Stomach (tissue), 9 donors: ENCODE data around the gene NUCKS1. TPM values are rescaled to one million over a fixed set of nuclear protein-coding genes. Genes with fewer than 3 reads are reported as not detected.

Experiments
- DNase-seq, 2 donors: peaks; one replicate each; pipeline versions ENCODE4 v3.0.0 to v3.0.0-alpha.2; 2013 to 2019
- H3K27ac ChIP-seq, 5 donors: fragments of 200-600 bp in 4 of 5; sonication (generic) in 4 of 5; one replicate each; pipeline ENCODE4 v1.5.1; 2013 to 2019; ENCODE audit warnings: mild to moderate bottlenecking in 1 of 5, moderate library complexity in 1 of 5
- H3K27me3 ChIP-seq, 3 donors: fragments of 200-600 bp; sonication (generic); one replicate each; pipeline ENCODE4 v1.5.1; 2017 to 2019; ENCODE audit warnings: mixed run types in 1 of 3
- H3K36me3 ChIP-seq, 4 donors: fragments of 200-600 bp; sonication (generic); 1 replicate in 3 of 4; 2 replicates in 1 of 4; pipeline ENCODE4 v1.5.1; 2016 to 2019
- H3K4me1 ChIP-seq, 4 donors: fragments of 200-600 bp; sonication (generic); one replicate each; pipeline ENCODE4 v1.5.1; 2016 to 2019
- H3K4me3 ChIP-seq, 4 donors: fragments of 200-600 bp; sonication (generic) in 3 of 4; one replicate each; pipeline ENCODE4 v1.5.1; 2016 to 2019; ENCODE audit warnings: mild to moderate bottlenecking in 1 of 4
- H3K9me3 ChIP-seq, 4 donors: fragments of 200-600 bp; sonication (generic); one replicate each; pipeline ENCODE4 v1.5.1; 2016 to 2019
- EP300 ChIP-seq: sonication (generic); formaldehyde crosslinking; IDR thresholded peaks from one replicate; pipeline ENCODE4 v1.6.1; 2017; ENCODE audit warnings: antibody characterized with exemption
- POLR2A ChIP-seq, 4 donors: fragments of 450-650 bp; IDR thresholded peaks; one replicate each; pipeline ENCODE4 v1.6.1; 2016; ENCODE audit warnings: antibody characterized with exemption in 4 of 4, control low read depth in 2 of 4, mild to moderate bottlenecking in 1 of 4, moderate library complexity in 1 of 4
- POLR2AphosphoS5 ChIP-seq, 3 donors: sonication (generic); formaldehyde crosslinking; IDR thresholded peaks; one replicate each; pipeline ENCODE4 v1.6.1; 2016; ENCODE audit warnings: antibody characterized with exemption in 3 of 3
- WGBS, 5 donors: extraction: QIAGEN DNeasy Blood & Tissue Kit in 3 of 5; methylation state at CpG; one replicate each; pipeline versions ENCODE4 v1.1.5 to v1.1.7; 2013 to 2018; 5-methylcytosine and 5-hydroxymethylcytosine counted together
- intact Hi-C: fragments of 100-400 bp; cut with DNase I; formaldehyde crosslinking; loops from one replicate; pipeline ENCODE4 v1.15.1; 2023; ENCODE audit warnings: low total_unique reads
- polyA plus RNA-seq, 3 donors: library from polyadenylated mRNA; stranded (reverse); fragments of 200-250 nt; gene quantifications; one replicate each; pipeline ENCODE4 v1.2.3, GENCODE V29; 2013
- total RNA-seq, 5 donors: library from RNA; depleted of rRNA; stranded (reverse); fragments of >200 nt; gene quantifications; one replicate each; pipeline versions ENCODE4 v1.1.0 to v1.2.3, GENCODE V29; 2014 to 2016
- TF ChIP-seq, protein P1 (sequence below), 7 experiments: fragments of 450-650 bp in 4 of 7; fragments of 200-600 bp in 3 of 7; sonication (generic) in 3 of 7; IDR thresholded peaks; one replicate each; pipeline ENCODE4 v1.5.1; 2016 to 2019; ENCODE audit warnings: antibody characterized with exemption in 7 of 7, control low read depth in 2 of 7, mild to moderate bottlenecking in 1 of 7
- donor health status: healthy with polysubstance abuse.
- donor health status: Bipolar disorder and iron deficiency.
- donor health status: healthy.

The NUCKS1 gene
- total and polyA plus RNA-seq, 8 donors, result 28.0 to 330 (median 44.0) TPM

DNA sequence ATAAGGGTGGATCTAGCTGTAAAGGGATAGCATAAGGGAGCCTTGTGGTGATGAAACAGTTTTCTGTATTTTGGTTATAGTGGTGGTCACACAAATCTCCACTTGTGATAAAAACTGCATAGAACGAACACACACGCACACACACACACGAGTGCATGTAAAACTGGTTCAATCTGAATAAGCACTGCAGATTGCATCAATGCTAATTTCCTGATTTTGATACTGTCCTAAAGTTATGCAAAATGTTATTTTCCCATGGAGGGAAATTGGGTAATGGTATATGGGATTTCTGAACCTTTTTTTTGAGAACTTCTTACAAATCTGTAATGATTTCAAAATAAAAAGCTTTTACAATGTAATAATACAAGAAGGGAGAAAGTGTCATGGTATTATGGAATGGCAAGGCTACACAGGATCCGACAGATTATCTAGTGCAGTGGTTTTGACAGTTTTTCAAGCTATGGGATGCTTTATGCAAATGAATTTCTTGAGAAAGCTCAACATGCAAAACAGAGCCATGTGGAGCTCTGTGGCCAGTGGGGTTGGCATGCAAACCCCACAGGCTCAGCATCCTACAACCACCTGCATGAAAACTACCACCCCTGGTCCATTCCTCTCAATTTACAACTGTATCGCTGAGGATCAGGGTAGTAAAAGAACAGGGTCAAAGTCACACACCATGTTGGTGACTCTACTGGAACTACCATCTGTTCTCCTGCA, 44.2 kb upstream of the NUCKS1 start:
- Histone ChIP-seq H3K4me1 (peaks cover 0 to 10% (median 3%) of the 10 kb centered on the region in 4 donors), H3K36me3 (peaks cover 61 to 100% (median 97%) of the 10 kb centered on the region in 4 donors), H3K27ac (no peak overlapping the region), H3K27me3 (no peaks in the 10 kb centered on the region), H3K4me3 (no peak overlapping the region), H3K9me3 (no peaks in the 10 kb centered on the region)
- DNase-seq, result no peak
- intact Hi-C loops, result loop anchor here (10.0 kb wide), 2 partner anchors 121 to 181 kb away; no protein-coding TSS in a partner anchor
- TF ChIP-seq, protein P1, sequence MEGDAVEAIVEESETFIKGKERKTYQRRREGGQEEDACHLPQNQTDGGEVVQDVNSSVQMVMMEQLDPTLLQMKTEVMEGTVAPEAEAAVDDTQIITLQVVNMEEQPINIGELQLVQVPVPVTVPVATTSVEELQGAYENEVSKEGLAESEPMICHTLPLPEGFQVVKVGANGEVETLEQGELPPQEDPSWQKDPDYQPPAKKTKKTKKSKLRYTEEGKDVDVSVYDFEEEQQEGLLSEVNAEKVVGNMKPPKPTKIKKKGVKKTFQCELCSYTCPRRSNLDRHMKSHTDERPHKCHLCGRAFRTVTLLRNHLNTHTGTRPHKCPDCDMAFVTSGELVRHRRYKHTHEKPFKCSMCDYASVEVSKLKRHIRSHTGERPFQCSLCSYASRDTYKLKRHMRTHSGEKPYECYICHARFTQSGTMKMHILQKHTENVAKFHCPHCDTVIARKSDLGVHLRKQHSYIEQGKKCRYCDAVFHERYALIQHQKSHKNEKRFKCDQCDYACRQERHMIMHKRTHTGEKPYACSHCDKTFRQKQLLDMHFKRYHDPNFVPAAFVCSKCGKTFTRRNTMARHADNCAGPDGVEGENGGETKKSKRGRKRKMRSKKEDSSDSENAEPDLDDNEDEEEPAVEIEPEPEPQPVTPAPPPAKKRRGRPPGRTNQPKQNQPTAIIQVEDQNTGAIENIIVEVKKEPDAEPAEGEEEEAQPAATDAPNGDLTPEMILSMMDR (IDR thresholded peaks at IDR 0.05), result no peak
- TF ChIP-seq EP300, result no peak
- 66 to 74% (median 70%) methylated on average over 5 of the region's 5 CpGs for WGBS, 5 donors

DNA sequence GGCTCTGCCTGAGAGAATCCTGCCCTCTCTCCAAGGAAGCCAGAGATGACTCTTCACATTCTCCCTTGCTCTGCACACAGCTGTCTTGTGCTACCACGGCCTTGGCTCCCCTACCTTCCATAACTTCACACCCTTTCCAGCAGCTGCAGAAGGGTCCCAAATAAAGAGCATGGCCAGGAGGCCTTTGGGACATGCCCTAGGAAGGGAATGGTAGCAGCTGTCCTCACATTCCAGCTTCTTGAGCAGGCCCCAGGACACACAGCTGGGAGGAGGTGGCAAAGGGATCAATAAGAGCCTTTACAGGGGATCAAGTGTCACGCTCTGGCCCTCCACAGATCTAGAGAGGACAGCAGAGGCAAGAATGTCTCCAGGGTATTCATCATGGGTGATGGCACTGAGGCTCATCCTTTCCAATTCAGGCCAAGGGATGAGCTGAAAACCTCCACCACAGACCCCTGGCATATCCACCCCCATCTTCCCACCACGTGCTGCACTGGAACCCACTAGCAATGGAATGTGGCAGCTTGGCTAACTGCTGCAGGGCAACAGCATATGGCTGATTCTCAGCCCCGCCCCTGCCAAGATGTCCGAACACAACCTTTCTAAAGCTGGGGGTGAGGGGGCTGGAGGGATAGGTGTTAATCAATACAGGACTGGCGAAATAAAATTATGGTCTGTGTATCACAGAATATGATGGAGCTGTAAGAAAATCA, 43.1 kb upstream of the NUCKS1 start:
- TF ChIP-seq POLR2A (IDR thresholded peaks at IDR 0.05) (no peak), EP300 (no peak), POLR2AphosphoS5 (IDR thresholded peaks at IDR 0.05) (no peak)
- TF ChIP-seq, protein P1 (IDR thresholded peaks at IDR 0.05), result no peak
- H3K27me3 ChIP-seq, result no peaks in the 10 kb centered on the region
- H3K27ac ChIP-seq, result no peak overlapping the region

DNA sequence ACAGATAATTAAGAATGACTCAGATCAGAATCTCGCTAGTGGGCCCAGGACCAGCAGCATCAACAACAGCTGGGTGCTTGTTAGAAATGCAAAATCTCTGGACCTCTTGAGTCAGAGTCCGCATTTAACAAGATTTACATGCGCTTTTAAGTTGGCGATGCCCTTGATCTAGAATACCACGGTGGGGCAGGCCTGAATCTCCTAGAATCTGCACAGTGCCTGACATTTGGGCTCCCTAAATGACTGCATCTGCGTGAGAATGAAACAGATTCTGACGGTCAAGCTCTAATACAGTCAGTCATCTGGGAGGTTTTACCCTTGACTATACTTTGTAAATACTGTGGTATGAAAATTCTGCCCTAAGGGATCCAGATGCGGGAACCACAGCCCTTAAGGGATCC, 42.5 kb upstream of the NUCKS1 start:
- Histone ChIP-seq H3K4me3 (no peak overlapping the region), H3K9me3 (no peaks in the 10 kb centered on the region), H3K27me3 (no peaks in the 10 kb centered on the region), H3K4me1 (no peaks in the 10 kb centered on the region), H3K36me3 (peaks cover 45 to 83% (median 80%) of the 10 kb centered on the region in 4 donors), H3K27ac (no peak overlapping the region)
- DNase-seq, result no peak
- intact Hi-C loops, result loop anchor here (10.0 kb wide), 2 partner anchors 122 to 182 kb away; no protein-coding TSS in a partner anchor
- 58 to 84% (median 74%) methylated on average over 8 of the region's 8 CpGs for WGBS, 5 donors
- TF ChIP-seq POLR2AphosphoS5 (IDR thresholded peaks at IDR 0.05), result no peak
- TF ChIP-seq, protein P1 (IDR thresholded peaks at IDR 0.05), result no peak
- TF ChIP-seq POLR2A (IDR thresholded peaks at IDR 0.05), result no peak
- TF ChIP-seq EP300, result no peak

More for the DNA sequence above, 43.1 kb upstream of the NUCKS1 start:
- DNase-seq, result no peak
- Histone ChIP-seq H3K4me1 (no peaks in the 10 kb centered on the region), H3K9me3 (no peaks in the 10 kb centered on the region), H3K4me3 (no peak overlapping the region), H3K36me3 (peaks cover 51 to 90% (median 86%) of the 10 kb centered on the region in 4 donors)
- intact Hi-C loops, result loop anchor here (10.0 kb wide), 2 partner anchors 122 to 182 kb away; no protein-coding TSS in a partner anchor
- WGBS, 5 donors, result 61 to 82% (median 72%) methylated on average over 6 of the region's 6 CpGs

DNA sequence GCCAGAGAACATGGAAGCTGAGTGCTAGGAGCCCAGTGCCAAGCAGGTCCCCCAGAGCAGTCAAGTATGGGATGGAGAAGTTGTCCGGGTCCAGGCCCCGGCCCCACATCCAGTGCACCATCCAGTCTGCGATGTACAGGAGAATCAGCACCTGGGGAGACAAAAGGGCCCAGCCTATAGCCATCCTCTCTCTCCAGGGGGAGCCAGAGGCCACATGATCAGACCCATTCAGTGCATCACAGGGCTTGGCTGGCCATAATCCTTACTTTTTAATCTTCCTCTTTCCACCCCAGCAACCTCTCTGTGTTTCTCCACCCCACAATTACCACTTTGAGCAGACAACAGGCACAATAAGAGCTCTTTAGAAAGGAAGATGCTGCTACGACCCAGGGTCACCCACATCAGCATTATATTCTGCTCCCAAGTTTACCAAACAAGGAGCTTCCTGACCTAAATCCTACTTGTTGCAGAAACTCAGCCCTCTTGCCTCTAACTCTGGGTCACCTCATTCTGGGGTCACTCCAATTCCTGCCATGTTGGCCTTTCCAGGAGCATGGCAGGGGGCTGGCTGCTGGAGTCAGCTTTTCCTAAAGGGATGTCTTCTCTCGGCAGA, 41.7 kb upstream of the NUCKS1 start:
- H3K9me3 ChIP-seq, result no peaks in the 10 kb centered on the region
- H3K4me3 ChIP-seq, result no peak overlapping the region
- peak; percentile 72 to 84 for DNase-seq
- intact Hi-C loops, result loop anchor here (10.0 kb wide), 2 partner anchors 123 to 183 kb away; no protein-coding TSS in a partner anchor
- H3K36me3 ChIP-seq, result peaks cover 37 to 75% (median 72%) of the 10 kb centered on the region in 4 donors
- H3K4me1 ChIP-seq, result no peaks in the 10 kb centered on the region
- no peaks in the 10 kb centered on the region for H3K27me3 ChIP-seq
- H3K27ac ChIP-seq, result no peak overlapping the region
- 58 to 73% (median 63%) methylated on average over 2 to 5 of the region's 5 CpGs for WGBS, 5 donors
- TF ChIP-seq EP300 (no peak), POLR2A (IDR thresholded peaks at IDR 0.05) (no peak), POLR2AphosphoS5 (IDR thresholded peaks at IDR 0.05) (no peak)
- TF ChIP-seq, protein P1 (IDR thresholded peaks at IDR 0.05), result peak in 5 of 7 experiments; percentile 67 to 81 (median 73)
